Omental fat pad (tissue), 4 donors: ENCODE data around the gene FNBP1. TPM values are rescaled to one million over a fixed set of nuclear protein-coding genes. Genes with fewer than 3 reads are reported as not detected.

Experiments used
- ATAC-seq: fragments of 150-250 bp; one replicate; pipeline ENCODE4 v1.9.1; 2016; ENCODE audit warnings: mild to moderate bottlenecking, moderate library complexity; ENCODE audit not compliant: low FRiP score
- DNase-seq: peaks from one replicate; pipeline ENCODE4 v3.0.0-alpha.2; 2019; ENCODE audit warnings: low spot score
- total RNA-seq, 4 donors: library from RNA; depleted of rRNA; stranded (reverse); fragments of >200 nt; gene quantifications; one replicate each; pipeline ENCODE4 v1.1.0, GENCODE V29; 2016
- TF ChIP-seq, protein P1 (sequence below), 3 donors: fragments of 450-650 bp; IDR thresholded peaks; one replicate each; pipeline ENCODE4 v1.5.1; 2016 to 2017; ENCODE audit warnings: antibody characterized with exemption in 3 of 3, mild to moderate bottlenecking in 3 of 3, moderate library complexity in 2 of 3

FNBP1 gene
- total RNA-seq, 4 donors from 2014 or later, result 38.7 to 53.4 (median 45.9) TPM

DNA sequence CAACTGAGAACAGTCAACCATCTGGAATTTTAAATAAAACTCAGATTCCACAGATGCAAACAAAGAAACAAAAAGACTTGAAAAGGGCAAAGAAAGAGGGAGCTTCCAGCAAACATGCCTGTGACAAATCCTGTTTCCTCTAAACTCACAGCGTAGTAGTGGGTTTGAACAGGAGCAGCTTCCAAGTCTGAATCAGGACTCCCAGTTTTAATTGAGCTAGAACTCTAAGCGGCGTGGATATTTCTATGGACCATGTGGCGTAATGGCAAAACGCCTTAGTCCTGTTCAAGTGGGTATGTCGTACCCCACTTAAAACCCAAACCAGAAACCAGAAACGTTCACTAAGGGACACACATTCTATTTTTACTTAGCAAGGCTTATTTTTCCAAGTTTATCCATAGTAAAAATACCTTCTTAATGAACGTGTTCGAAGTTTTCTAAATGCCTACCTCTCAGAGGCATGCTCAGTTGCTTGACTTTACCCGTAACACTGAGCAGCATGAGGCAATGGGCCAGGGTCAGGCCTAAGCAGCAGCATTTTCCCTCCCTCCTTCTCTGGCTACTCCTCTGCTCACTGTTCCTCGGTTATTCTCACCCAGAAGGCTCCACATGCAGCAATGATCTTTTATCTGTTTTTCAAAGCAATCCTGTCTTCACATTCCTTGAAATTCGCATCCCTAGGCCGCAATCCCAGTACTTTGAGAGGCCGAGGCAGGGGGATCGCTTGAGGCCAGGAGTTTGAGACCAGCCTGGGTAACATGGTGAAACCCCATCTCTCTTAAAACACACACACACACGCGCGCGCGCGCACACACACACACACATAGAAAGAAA lies 77.9 kb downstream of the FNBP1 start:
- TF ChIP-seq, protein P1, sequence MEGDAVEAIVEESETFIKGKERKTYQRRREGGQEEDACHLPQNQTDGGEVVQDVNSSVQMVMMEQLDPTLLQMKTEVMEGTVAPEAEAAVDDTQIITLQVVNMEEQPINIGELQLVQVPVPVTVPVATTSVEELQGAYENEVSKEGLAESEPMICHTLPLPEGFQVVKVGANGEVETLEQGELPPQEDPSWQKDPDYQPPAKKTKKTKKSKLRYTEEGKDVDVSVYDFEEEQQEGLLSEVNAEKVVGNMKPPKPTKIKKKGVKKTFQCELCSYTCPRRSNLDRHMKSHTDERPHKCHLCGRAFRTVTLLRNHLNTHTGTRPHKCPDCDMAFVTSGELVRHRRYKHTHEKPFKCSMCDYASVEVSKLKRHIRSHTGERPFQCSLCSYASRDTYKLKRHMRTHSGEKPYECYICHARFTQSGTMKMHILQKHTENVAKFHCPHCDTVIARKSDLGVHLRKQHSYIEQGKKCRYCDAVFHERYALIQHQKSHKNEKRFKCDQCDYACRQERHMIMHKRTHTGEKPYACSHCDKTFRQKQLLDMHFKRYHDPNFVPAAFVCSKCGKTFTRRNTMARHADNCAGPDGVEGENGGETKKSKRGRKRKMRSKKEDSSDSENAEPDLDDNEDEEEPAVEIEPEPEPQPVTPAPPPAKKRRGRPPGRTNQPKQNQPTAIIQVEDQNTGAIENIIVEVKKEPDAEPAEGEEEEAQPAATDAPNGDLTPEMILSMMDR (IDR thresholded peaks at IDR 0.05), result no peak
- ATAC-seq (no peak), DNase-seq (no peak)

DNA sequence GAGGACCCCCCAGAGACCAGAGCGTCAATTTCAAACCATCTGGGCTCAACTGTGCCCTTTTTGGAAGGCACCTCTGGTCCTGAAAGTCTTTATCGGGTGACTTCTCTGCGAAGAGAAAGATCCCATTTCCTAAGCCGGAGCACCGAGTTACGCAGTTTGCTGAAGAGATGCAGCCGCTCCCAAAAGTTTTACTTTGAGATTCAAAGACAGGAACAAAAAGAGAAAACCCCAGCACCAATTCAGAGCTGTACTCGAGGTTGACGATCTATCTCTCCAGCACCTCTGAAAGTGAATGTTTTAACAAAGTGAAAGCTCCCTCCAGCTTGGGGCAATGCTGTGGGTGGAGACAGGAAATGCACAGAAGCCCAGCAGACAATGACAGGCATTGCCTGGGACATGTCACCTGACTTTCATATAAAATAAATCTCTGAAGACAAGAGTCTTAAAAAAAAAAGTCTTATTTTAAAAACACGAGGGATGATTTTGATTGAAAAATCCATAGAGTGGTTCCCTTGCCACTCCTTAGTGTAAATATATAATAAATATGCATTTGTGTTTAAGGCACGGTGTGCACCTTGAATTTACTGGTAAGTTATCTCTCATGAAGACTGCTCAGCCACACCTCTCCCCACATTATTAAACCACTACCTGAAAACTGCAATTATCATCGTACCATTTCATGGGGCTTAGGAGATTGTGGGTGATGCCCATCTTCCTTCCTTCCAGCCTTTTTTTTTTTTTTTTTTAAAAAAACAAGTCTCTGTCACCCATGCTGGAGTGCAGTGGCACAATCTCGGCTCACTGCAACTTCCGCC lies 79.9 kb downstream of the FNBP1 start:
- ATAC-seq, result no peak
- no peak for DNase-seq
- TF ChIP-seq, protein P1 (IDR thresholded peaks at IDR 0.05), result no peak

DNA sequence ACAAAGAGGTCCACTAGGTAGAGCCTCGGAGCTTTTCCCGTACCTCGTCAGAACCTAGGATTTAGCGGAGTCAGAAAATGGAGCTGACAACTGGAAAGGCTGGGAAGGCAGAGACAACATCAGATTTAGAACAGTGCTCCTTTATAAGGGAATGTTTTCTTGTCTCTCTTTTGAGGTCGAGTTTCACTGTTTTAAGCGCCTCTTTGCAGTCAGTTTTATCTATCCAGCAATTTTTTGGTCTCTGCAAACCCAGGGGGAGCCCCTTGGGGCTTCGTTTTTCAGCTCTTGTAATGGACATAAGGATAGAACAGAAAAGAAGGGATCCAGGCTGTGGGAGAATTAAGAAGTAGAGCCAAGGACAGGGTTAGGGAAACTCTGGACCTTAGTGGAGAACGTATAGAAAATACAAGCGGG lies 80.5 kb downstream of the FNBP1 start:
- DNase-seq (no peak), ATAC-seq (no peak)
- TF ChIP-seq, protein P1 (IDR thresholded peaks at IDR 0.05), result no peak

DNA sequence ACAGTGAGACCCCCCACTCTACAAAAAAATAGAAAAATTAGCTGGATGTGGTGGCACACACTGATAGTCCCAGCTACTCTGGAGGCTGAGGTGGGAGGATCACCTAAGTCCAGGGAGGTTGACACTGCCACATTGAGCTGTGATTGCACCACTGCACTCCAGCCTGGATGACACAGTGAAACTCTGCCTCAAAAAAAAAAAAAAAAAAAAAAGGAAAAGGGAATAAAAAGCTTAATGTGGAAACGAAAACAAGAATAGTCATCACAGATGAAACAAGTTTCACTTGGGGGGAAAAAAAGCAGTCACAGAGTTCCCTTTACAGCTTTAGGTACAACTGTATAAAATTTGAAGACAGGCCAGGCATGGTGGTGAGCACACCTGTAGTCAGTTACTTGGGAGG lies 84.2 kb downstream of the FNBP1 start:
- TF ChIP-seq, protein P1 (IDR thresholded peaks at IDR 0.05), result no peak

DNA sequence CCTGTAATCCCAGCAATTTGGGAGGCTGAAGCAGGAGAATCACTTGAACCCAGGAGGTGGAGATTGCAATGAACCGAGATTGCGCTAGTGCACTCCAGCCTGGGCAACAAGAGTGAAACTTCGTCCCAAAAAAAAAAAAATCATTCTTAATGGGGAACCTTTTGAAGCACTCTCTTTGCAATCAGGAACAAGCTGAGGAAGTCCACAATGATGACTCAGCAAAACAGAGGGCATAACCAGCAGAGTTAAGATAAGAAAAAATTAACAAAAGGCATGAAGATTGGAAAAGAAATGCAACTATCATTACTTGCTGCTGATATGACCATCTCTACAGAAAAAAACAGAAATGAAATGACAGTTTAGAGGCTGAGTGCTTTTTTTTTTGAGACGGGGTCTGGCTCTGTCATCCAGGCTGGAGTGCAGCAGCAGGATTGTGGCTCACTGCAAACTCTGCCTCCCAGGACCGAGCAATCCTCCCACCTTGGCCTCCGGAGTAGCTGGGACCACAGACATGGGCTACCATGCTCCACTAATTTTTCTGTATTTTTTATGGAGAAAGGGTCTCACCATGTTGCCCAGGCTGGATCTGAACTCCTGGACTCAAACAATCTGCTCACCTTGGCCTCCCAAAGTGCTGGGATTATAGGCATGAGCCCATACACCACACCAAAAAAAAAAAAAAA lies 88.0 kb downstream of the FNBP1 start:
- TF ChIP-seq, protein P1 (IDR thresholded peaks at IDR 0.05), result no peak
- ATAC-seq (peak; percentile 35), DNase-seq (no peak)

More for the DNA sequence above, 84.2 kb downstream of the FNBP1 start:
- no peak for ATAC-seq
- no peak for DNase-seq

DNA sequence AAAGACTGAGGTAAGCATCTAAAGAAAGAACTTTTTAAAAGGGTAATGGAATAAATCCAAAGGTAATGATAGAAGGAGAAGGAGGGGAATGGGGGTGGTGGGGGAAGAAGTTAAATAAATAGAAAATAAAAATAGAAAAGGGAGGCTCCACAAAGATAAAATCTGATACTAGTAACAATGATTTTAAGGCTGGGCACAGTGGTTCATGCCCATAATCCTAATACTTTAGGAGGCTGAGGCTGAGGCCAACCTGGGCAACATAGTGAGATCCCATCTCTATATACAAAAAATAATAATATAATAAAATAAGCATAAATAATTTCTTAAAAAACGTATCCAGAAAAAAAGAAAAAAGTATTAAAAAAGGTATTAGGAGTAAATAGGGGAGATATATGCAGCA lies 89.3 kb downstream of the FNBP1 start:
- no peak for ATAC-seq
- no peak for DNase-seq
- TF ChIP-seq, protein P1 (IDR thresholded peaks at IDR 0.05), result no peak
